ENCODE results near the gene HDAC4. TPM values are rescaled to one million over a fixed set of nuclear protein-coding genes. Genes with fewer than 3 reads are reported as not detected.

HDAC4 gene
- total and polyA plus RNA-seq, 2 of the 8 experiments (the other 6 are each of a cell fraction or from before 2014, with no cell fraction given), result 15.4 to 31.5 TPM

DNA sequence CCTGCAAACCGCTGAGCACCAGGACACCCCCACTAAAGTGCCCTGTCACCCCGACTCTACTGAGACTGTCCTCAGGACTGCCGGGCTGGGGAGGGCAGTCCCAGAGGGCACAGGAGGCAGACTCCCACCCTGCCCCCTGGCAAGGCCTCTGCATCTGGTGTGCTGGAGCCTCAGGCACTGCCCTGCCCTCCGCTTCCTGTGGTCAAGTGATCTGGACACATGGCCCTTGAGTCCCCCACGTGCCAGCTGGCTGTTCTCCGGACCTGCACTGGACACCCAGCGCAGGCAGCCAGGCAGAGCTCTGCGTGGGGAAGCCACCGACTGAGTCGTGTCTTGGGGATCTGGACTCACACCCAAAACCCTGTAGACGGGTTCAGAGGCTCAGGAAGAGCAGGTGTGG, 335.3 kb downstream of the HDAC4 start:
- Histone ChIP-seq H3K36me3 (ENCODE audit: control insufficient read depth in 2 of 4, insufficient read depth in 4 of 4, low read length in 3 of 4) (peaks cover 0 to 4% (median 1%) of the 10 kb centered on the region in 4 experiments; a peak in 2 of 8 replicates), H3K9me3 (ENCODE audit: insufficient read depth in 2 of 2, low read depth in 1 of 2, low read length in 1 of 2) (no peaks in the 10 kb centered on the region), H2BK5ac (ENCODE audit: low read depth, low read length) (no peak overlapping the region), H4K8ac (ENCODE audit: extremely low read depth, insufficient read depth, low read length) (no peak overlapping the region), H3K79me2 (ENCODE audit: control insufficient read depth in 1 of 2, insufficient read depth in 2 of 2, low read length in 2 of 2) (no peaks in the 10 kb centered on the region), H3K9ac (replicated peaks in 1 of 4; ENCODE audit: extremely low read depth in 1 of 4, low read depth in 3 of 4, low read length in 3 of 4) (no peak overlapping the region), H3K79me1 (ENCODE audit: low read depth, low read length) (no peaks in the 10 kb centered on the region), H3K18ac (ENCODE audit: extremely low read depth, low read length) (no peak overlapping the region), H2BK120ac (replicated peaks; ENCODE audit: low read depth, low read length) (no peak overlapping the region), H3K4me2 (ENCODE audit: insufficient read depth in 1 of 2, low read depth in 2 of 2, low read length in 2 of 2) (no peak overlapping the region), H4K20me1 (replicated peaks in 1 of 2; ENCODE audit: control insufficient read depth in 1 of 2, insufficient read depth in 2 of 2, low read length in 2 of 2) (peaks cover 0 to 6% of the 10 kb centered on the region in 2 experiments), H3K27ac (ENCODE audit: low read depth, low read length) (no peak overlapping the region), H2BK20ac (ENCODE audit: low read length) (no peak overlapping the region), H3K23ac (ENCODE audit: insufficient read length) (no peak overlapping the region), H2AFZ (ENCODE audit: low read length) (no peak overlapping the region), H4K91ac (replicated peaks; ENCODE audit: insufficient read length, low read length) (no peak overlapping the region), H2BK12ac (ENCODE audit: low read depth, low read length) (no peak overlapping the region), H3K27me3 (replicated peaks in 1 of 4; ENCODE audit: control insufficient read depth in 3 of 4, extremely low read depth in 1 of 4, insufficient read depth in 3 of 4, low read length in 3 of 4) (no peaks in the 10 kb centered on the region), H4K5ac (ENCODE audit: insufficient read length, low read depth, low read length) (no peak overlapping the region), H3K4ac (replicated peaks; ENCODE audit: insufficient read length, low read depth, low read length) (no peak overlapping the region), H2BK15ac (ENCODE audit: low read length) (no peak overlapping the region), H3K4me3 (ENCODE audit: extremely low read depth in 1 of 4, insufficient read depth in 2 of 4, low read depth in 3 of 4, low read length in 4 of 4) (no peak overlapping the region), H3K14ac (ENCODE audit: insufficient read length) (no peak overlapping the region), H3K23me2 (ENCODE audit: low read depth, low read length) (no peaks in the 10 kb centered on the region), H3K4me1 (replicated peaks in 1 of 4; ENCODE audit: control insufficient read depth in 3 of 4, insufficient read depth in 4 of 4, low read length in 3 of 4) (no peaks in the 10 kb centered on the region; a peak in 1 of 7 replicates), H2AK5ac (ENCODE audit: low read depth, low read length) (no peak overlapping the region), H3K56ac (replicated peaks; ENCODE audit: insufficient read length, low read depth, low read length) (no peak overlapping the region)
- WGBS, 2 experiments (ENCODE audit: extremely low coverage in 1 of 2, insufficient coverage in 1 of 2, insufficient read length in 1 of 2, insufficient replicate concordance in 2 of 2, low coverage in 1 of 2, low lambda C conversion rate in 2 of 2, missing lambda C conversion rate in 1 of 2), result 94% methylated on average over 11 of the region's 11 CpGs; no CpG with 5 or more reads in 1 of the 2 experiments
- DNase-seq (ENCODE audit: low read depth in 1 of 2, low spot score in 2 of 2), result no peak
- CTCF ChIA-PET (ENCODE audit: partially characterized antibody), result interaction anchor here (1.0 to 1.4 kb wide), 2 partner anchors 32 to 42 kb away, joined by 3 to 4 read pairs; no protein-coding TSS in a partner anchor
- POLR2A ChIA-PET (ENCODE audit: partially characterized antibody), result no interaction called here
- no peak for FAIRE-seq
- TF ChIP-seq RAD21 (IDR thresholded peaks at IDR 0.05 in 1 of 2, conservative IDR thresholded peaks at IDR 0.05 in 1 of 2; ENCODE audit: low read depth in 2 of 2, low read length in 2 of 2) (no peak), SP4 (IDR thresholded peaks at IDR 0.05; ENCODE audit: low read length) (no peak), EP300 (IDR thresholded peaks at IDR 0.05; ENCODE audit: borderline replicate concordance in 1 of 2, low read depth in 2 of 2, low read length in 2 of 2) (no peak), SIN3A (conservative IDR thresholded peaks at IDR 0.05 in 1 of 2, IDR thresholded peaks at IDR 0.05 in 1 of 2; ENCODE audit: low read depth in 1 of 2, low read length in 2 of 2) (no peak), MAFK (IDR thresholded peaks at IDR 0.05; ENCODE audit: low read depth, low read length) (no peak), ASH2L (IDR thresholded peaks at IDR 0.05; ENCODE audit: low read length) (no peak), FOSL1 (IDR thresholded peaks at IDR 0.05; ENCODE audit: insufficient read depth, low read depth, low read length) (no peak), KDM5A (IDR thresholded peaks at IDR 0.05; ENCODE audit: low read length) (no peak), CTBP2 (IDR thresholded peaks at IDR 0.05; ENCODE audit: borderline replicate concordance, insufficient read depth, insufficient read length, low read length) (no peak), EGR1 (IDR thresholded peaks at IDR 0.05; ENCODE audit: borderline replicate concordance, low read depth, low read length) (no peak), CBX5 (IDR thresholded peaks at IDR 0.05; ENCODE audit: low read depth, low read length) (no peak), CBX8 (IDR thresholded peaks at IDR 0.05; ENCODE audit: borderline replicate concordance, low read depth, low read length) (no peak)
- TF ChIP-seq, protein P1, sequence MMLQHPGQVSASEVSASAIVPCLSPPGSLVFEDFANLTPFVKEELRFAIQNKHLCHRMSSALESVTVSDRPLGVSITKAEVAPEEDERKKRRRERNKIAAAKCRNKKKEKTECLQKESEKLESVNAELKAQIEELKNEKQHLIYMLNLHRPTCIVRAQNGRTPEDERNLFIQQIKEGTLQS (IDR thresholded peaks at IDR 0.05; ENCODE audit: insufficient read depth, low read depth, low read length), result no peak

Measured in H1 (cell line).